Measurements from ENCODE around the gene IFITM10. TPM values are rescaled to one million over a fixed set of nuclear protein-coding genes. Genes with fewer than 3 reads are reported as not detected.
"Not testable (repeated sequence)": the region's sequence is repeated elsewhere in the genome, so short reads cannot be mapped to it uniquely, and the experiment has no call there.

IFITM10 gene
- total RNA-seq, 4 donors from 2014 or later, result 2.5 to 13.7 (median 6.3) TPM

- TF ChIP-seq CTCF (IDR thresholded peaks at IDR 0.05) (no peak), POLR2A (IDR thresholded peaks at IDR 0.05) (no peak)
- no peak overlapping the region for H3K4me3 ChIP-seq (ENCODE audit: low read depth, poor library complexity, severe bottlenecking)
- no peak for DNase-seq (ENCODE audit: low spot score in 2 of 2)
- intact Hi-C loops (cut with DNase I; ENCODE audit: low total_unique reads), result loop anchor here (5.0 to 10.0 kb wide), 3 partner anchors 140 to 463 kb away; partner anchors contain the start of gene SYT8
- 78 to 82% methylated on average over 14 to 15 of the region's 16 CpGs for WGBS, 2 donors
These were observed 58.3 kb downstream of the IFITM10 start for GRCh38 chr11:1691878-1692707.

GRCh38 chr11:1691026-1691877 lies 59.1 kb downstream of the IFITM10 start:
- H3K4me3 ChIP-seq (ENCODE audit: low read depth, poor library complexity, severe bottlenecking), result no peak overlapping the region
- peak in 1 of 2 donors; percentile 57 for DNase-seq (ENCODE audit: low spot score in 2 of 2)
- no peak for TF ChIP-seq CTCF (IDR thresholded peaks at IDR 0.05)
- TF ChIP-seq POLR2A (IDR thresholded peaks at IDR 0.05), result no peak
- intact Hi-C loops (cut with DNase I; ENCODE audit: low total_unique reads), result loop anchor here (5.0 to 10.0 kb wide), 3 partner anchors 141 to 464 kb away; partner anchors contain the start of gene SYT8
- WGBS, 2 donors, result 77 to 78% methylated on average over 16 of the region's 16 CpGs

- H3K4me3 ChIP-seq (ENCODE audit: low read depth, poor library complexity, severe bottlenecking), result no peak overlapping the region
- intact Hi-C loops (cut with DNase I; ENCODE audit: low total_unique reads), result loop anchor here (5.0 to 10.0 kb wide), 3 partner anchors 142 to 464 kb away; partner anchors contain the start of gene SYT8
- TF ChIP-seq POLR2A (IDR thresholded peaks at IDR 0.05) (no peak), CTCF (IDR thresholded peaks at IDR 0.05) (no peak)
- peak in 1 of 2 donors; percentile 50 for DNase-seq (ENCODE audit: low spot score in 2 of 2)
- 73 to 81% methylated on average over 21 to 22 of the region's 22 CpGs for WGBS, 2 donors
These were observed 60.0 kb downstream of the IFITM10 start for GRCh38 chr11:1690167-1691025.

- H3K4me3 ChIP-seq (ENCODE audit: low read depth, poor library complexity, severe bottlenecking), result not testable (repeated sequence)
- peak in 1 of 3 donors; percentile 63 for TF ChIP-seq CTCF (IDR thresholded peaks at IDR 0.05)
- intact Hi-C loops (cut with DNase I; ENCODE audit: low total_unique reads), result loop anchor here (5.0 to 10.0 kb wide), 3 partner anchors 143 to 465 kb away; partner anchors contain the start of gene SYT8
- 77 to 80% methylated on average over 18 to 23 of the region's 32 CpGs for WGBS, 2 donors
- peak in 1 of 2 donors; percentile 79 for DNase-seq (ENCODE audit: low spot score in 2 of 2)
These were observed 60.9 kb downstream of the IFITM10 start for GRCh38 chr11:1689250-1690166.

GRCh38 chr11:1688336-1688947 lies 62.0 kb downstream of the IFITM10 start:
- DNase-seq (ENCODE audit: low spot score in 2 of 2), result peak in 1 of 2 donors; percentile 78
- intact Hi-C loops (cut with DNase I; ENCODE audit: low total_unique reads); H3K4me3 ChIP-seq (ENCODE audit: low read depth, poor library complexity, severe bottlenecking): not testable (repeated sequence)
- 84% methylated on average over 19 of the region's 19 CpGs for WGBS, 2 donors

GRCh38 chr11:1686220-1686619 lies 64.2 kb downstream of the IFITM10 start:
- 77 to 80% methylated on average over 12 of the region's 15 CpGs for WGBS, 2 donors
- DNase-seq (ENCODE audit: low spot score in 2 of 2), result peak in 1 of 2 donors; percentile 46
- H3K4me3 ChIP-seq (ENCODE audit: low read depth, poor library complexity, severe bottlenecking); intact Hi-C loops (cut with DNase I; ENCODE audit: low total_unique reads): not testable (repeated sequence)

GRCh38 chr11:1684886-1685874 lies 65.2 kb downstream of the IFITM10 start:
- 72 to 88% methylated on average over 12 of the region's 18 CpGs for WGBS, 2 donors
- intact Hi-C loops (cut with DNase I; ENCODE audit: low total_unique reads), result loop anchor here (2.0 kb wide), 1 partner anchor 18 kb away; no protein-coding TSS in a partner anchor
- DNase-seq (ENCODE audit: low spot score in 2 of 2), result peak in 1 of 2 donors; percentile 82

More at GRCh38 chr11:1684886-1685874, 65.2 kb downstream of the IFITM10 start:
- H3K4me3 ChIP-seq (ENCODE audit: low read depth, poor library complexity, severe bottlenecking), result not testable (repeated sequence)
